T-helper 1 cell treated with Interleukin-12 subunit alpha and Interleukin-12 subunit beta and Interleukin-4 antibody, amounts not matched to agents 30 μg/mL and 1 μg/mL, for 36 hours (primary cell): ENCODE data around the gene SNUPN.
"Not testable (repeated sequence)": the region's sequence is repeated elsewhere in the genome, so short reads cannot be mapped to it uniquely, and the experiment has no call there.

ENCODE experiments used
- H3K27ac Mint-ChIP-seq: one replicate; pipeline ENCODE4 v1.8.0; 2021; ENCODE audit warnings: mild to moderate bottlenecking, mixed read lengths
- H3K27me3 Mint-ChIP-seq: one replicate; pipeline ENCODE4 v1.8.0; 2021; ENCODE audit warnings: low read depth, mixed read lengths
- H3K36me3 Mint-ChIP-seq: one replicate; pipeline ENCODE4 v1.8.0; 2021; ENCODE audit warnings: low read depth, mixed read lengths
- H3K4me1 Mint-ChIP-seq: one replicate; pipeline ENCODE4 v1.8.0; 2021; ENCODE audit warnings: low read depth, mixed read lengths
- H3K4me3 Mint-ChIP-seq: one replicate; pipeline ENCODE4 v1.8.0; 2021; ENCODE audit warnings: mild to moderate bottlenecking, moderate library complexity, mixed read lengths
- H3K9me3 Mint-ChIP-seq: one replicate; pipeline ENCODE4 v1.8.0; 2021; ENCODE audit warnings: mixed read lengths

The SNUPN gene

DNA sequence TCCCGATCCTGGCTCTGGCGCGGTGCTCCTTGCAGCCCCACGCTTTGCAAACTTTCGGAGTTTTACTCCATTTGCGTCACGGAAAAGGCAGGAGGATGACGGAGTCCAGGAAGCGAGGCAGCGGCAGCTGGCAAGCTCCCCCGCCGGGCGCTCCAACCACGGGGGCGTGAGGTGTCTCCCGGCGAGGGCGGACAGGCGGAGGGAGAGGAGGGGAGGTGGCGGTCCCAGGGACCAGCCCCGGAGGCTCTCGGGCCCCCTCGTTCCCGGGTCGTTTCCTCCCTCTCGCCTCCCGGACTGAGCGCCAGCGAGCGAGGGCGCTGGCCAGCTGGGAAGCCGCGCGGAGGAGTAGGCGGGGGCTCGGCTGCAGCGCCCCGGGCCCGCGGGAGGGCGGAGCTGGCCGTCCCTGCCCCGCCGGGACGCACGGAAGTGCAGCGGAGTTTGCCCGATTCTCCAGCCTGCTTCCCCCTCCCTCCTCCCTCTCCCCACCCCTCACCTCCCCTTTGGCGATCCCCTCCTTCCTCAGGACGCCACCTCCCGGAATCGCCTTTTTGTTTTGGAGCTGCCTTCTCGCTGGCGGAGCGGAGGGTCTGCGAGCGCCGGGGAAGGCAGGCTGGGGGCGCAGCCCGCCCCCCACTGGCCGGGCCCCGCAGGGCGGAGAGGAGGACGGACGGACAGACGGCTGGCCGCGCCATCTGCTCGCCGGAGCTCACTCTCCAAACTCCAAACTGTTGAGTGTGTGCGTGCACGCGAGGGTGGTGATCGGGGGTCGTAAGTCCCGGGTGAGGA is 22.0 kb upstream of the SNUPN start, which contains the start of gene SNX33:
Gene SNX33 (plus strand): TSS at position 543 of the 786 bp plus-strand sequence. CDS start 1,191 bp downstream, outside the sequence.
- H3K9me3 Mint-ChIP-seq: no peaks in the 10 kb centered on the region
- H3K27ac Mint-ChIP-seq: peak within 1 kb of the TSS; percentile 68
- peak within 1 kb of the TSS; percentile 84 for H3K4me3 Mint-ChIP-seq
- no peaks in the 10 kb centered on the region for H3K36me3 Mint-ChIP-seq
- peaks cover 24% of the 10 kb centered on the region for H3K4me1 Mint-ChIP-seq
- H3K27me3 Mint-ChIP-seq: peaks cover 3% of the 10 kb centered on the region

DNA sequence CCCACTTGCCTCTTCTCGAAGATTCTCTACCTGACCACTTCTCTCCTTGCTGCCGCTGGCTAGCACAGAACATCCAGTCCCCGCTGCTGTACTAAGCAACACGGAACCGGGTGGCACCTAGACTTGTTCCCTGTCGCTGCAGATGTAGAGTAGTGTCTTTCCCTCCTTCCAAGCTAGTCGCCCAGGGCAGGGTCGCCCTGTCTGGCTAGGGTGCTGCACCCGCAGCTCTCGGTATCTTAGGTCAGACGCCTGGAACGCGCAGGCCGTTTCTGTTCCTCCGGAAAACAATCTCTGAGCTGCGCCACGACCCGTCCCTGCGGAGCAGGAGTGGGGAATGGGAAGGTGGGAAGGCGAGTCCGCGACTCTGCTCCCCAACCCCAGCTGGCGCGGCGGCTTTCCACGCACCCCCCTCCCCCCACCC is 21.4 kb upstream of the SNUPN start:
- no peaks in the 10 kb centered on the region for H3K9me3 Mint-ChIP-seq
- peaks cover 3% of the 10 kb centered on the region for H3K27me3 Mint-ChIP-seq
- peak overlapping the region; percentile 84 for H3K4me3 Mint-ChIP-seq
- H3K36me3 Mint-ChIP-seq: peaks cover 2% of the 10 kb centered on the region
- H3K4me1 Mint-ChIP-seq: peaks cover 25% of the 10 kb centered on the region
- peak overlapping the region; percentile 68 for H3K27ac Mint-ChIP-seq

- Mint-ChIP-seq H3K27me3 (peaks cover 3% of the 10 kb centered on the region), H3K4me3 (peak overlapping the region; percentile 84), H3K27ac (no peak overlapping the region), H3K4me1 (peaks cover 21% of the 10 kb centered on the region), H3K36me3 (peaks cover 2% of the 10 kb centered on the region), H3K9me3 (no peaks in the 10 kb centered on the region)
These were observed 20.8 kb upstream of the SNUPN start for GRCh38 chr15:75646112-75646943.

DNA sequence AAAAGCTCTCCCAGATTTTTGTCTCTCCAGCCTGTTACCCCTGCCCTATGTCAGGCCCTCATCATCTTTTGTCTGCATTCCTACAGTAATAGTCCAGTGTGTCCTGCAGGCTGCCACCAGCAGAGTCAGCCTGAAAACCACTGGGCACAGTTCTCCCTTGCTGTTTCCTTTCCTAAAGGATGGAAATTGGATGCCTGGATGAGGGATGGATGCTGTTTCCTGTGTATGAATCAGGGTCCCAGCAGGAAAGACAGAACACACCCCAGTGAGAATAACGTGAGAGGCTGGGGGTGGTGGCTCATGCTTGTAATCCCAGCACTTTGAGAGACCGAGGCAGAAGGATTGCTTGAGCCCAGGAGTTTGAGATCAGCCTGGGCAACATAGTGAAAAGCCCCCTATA is 18.9 kb upstream of the SNUPN start:
- Mint-ChIP-seq H3K27me3 (peaks cover 3% of the 10 kb centered on the region), H3K27ac (no peak overlapping the region), H3K9me3 (no peaks in the 10 kb centered on the region), H3K4me3 (no peak overlapping the region), H3K36me3 (peaks cover 2% of the 10 kb centered on the region), H3K4me1 (peaks cover 15% of the 10 kb centered on the region)

GRCh38 chr15:75641603-75642002 is 16.1 kb upstream of the SNUPN start:
- H3K36me3 Mint-ChIP-seq: peaks cover 15% of the 10 kb centered on the region
- H3K27ac Mint-ChIP-seq: peak overlapping the region; percentile 20
- peaks cover 25% of the 10 kb centered on the region for H3K4me1 Mint-ChIP-seq
- no peak overlapping the region for H3K4me3 Mint-ChIP-seq
- H3K9me3 Mint-ChIP-seq: no peaks in the 10 kb centered on the region
- H3K27me3 Mint-ChIP-seq: peaks cover 3% of the 10 kb centered on the region

DNA sequence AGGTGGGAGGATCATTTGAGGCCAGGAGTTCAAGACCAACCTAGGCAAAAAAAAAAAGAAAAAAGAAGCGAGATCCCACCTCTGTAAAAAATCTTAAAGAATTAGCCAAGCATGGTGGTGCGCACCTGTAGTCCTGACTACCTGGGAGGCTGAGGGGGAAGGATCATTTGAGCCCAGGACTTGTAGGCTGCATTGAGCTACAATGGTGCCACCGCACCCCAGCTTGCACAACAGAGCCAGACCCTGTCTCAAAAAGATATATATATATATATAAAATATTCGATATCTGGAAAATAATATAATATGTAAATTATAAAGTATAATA is 15.6 kb upstream of the SNUPN start:
- Mint-ChIP-seq H3K4me1 (peaks cover 26% of the 10 kb centered on the region), H3K9me3 (no peaks in the 10 kb centered on the region), H3K27ac (peak overlapping the region; percentile 91), H3K4me3 (peak overlapping the region; percentile 95), H3K36me3 (peaks cover 15% of the 10 kb centered on the region), H3K27me3 (peaks cover 3% of the 10 kb centered on the region)

- Mint-ChIP-seq H3K27me3 (peaks cover 3% of the 10 kb centered on the region), H3K36me3 (peaks cover 15% of the 10 kb centered on the region), H3K9me3 (no peaks in the 10 kb centered on the region), H3K4me3 (peak overlapping the region; percentile 95), H3K4me1 (peaks cover 28% of the 10 kb centered on the region), H3K27ac (peak overlapping the region; percentile 91)
These were observed 15.1 kb upstream of the SNUPN start for GRCh38 chr15:75640483-75641178.

GRCh38 chr15:75639709-75640482 is 14.4 kb upstream of the SNUPN start, which contains the start of gene IMP3:
IMP3 (minus strand) TSS chr15:75640224; CDS start chr15:75640168, 56 bp downstream.
- Mint-ChIP-seq H3K36me3 (peaks cover 15% of the 10 kb centered on the region), H3K4me3 (peak within 1 kb of the TSS; percentile 95), H3K27me3 (peaks cover 3% of the 10 kb centered on the region), H3K9me3 (no peaks in the 10 kb centered on the region), H3K4me1 (peaks cover 28% of the 10 kb centered on the region), H3K27ac (peak within 1 kb of the TSS; percentile 91)

DNA sequence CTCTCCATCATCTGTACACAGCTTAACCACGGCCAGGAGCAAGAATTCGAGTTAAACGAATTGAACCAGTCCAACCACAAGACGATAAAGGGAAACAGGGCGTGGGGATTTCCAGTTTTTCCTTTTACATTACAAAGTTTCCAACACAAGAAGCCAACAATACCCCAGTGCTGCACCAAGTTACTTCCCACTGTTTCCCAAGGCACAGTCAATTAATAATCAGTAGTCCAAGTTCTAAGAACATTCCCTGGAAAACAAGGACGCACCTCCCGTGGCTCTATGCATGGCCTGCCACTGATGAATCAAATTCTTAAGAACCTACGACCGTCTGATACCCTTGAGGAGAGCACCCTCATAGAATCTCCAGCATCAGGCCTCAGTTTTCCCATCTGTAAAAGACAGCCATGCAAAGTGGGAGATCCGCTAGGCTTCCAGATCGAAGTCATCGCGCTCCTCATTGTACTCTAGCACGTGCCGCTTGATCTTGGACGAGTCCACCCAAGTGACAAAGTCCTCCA is 13.7 kb upstream of the SNUPN start:
- Mint-ChIP-seq H3K4me1 (peaks cover 28% of the 10 kb centered on the region), H3K27me3 (peaks cover under 1% of the 10 kb centered on the region), H3K36me3 (peaks cover 15% of the 10 kb centered on the region), H3K27ac (peak overlapping the region; percentile 91), H3K4me3 (peak overlapping the region; percentile 95), H3K9me3 (no peaks in the 10 kb centered on the region)

GRCh38 chr15:75637245-75638009 is 11.9 kb upstream of the SNUPN start:
- Mint-ChIP-seq H3K4me3 (peak overlapping the region; percentile 95), H3K9me3 (no peaks in the 10 kb centered on the region), H3K27me3 (no peaks in the 10 kb centered on the region), H3K27ac (peak overlapping the region; percentile 52), H3K36me3 (peaks cover 15% of the 10 kb centered on the region), H3K4me1 (peaks cover 28% of the 10 kb centered on the region)

DNA sequence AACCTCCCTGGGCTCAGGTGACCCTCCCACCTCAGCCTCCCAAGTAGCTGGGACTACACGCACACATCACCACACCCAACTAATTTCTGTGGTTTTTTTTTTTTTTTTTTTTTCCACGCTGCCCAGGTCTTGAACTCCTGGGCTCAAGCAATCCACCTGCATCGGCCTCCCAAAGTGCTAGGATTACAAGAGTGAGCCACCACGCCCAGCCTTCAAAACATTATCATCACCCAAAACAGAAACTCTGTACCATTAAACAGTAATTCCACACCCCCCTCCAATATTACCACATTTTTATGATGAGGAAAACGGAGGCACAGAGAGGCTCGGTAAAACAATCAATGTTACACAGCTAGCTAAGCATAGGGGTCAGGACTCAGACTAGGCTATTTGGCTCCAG is 10.5 kb upstream of the SNUPN start:
- H3K27me3 Mint-ChIP-seq: no peaks in the 10 kb centered on the region
- H3K36me3 Mint-ChIP-seq: peaks cover 13% of the 10 kb centered on the region
- H3K4me3 Mint-ChIP-seq: no peak overlapping the region
- H3K4me1 Mint-ChIP-seq: peaks cover 23% of the 10 kb centered on the region
- no peak overlapping the region for H3K27ac Mint-ChIP-seq
- no peaks in the 10 kb centered on the region for H3K9me3 Mint-ChIP-seq

DNA sequence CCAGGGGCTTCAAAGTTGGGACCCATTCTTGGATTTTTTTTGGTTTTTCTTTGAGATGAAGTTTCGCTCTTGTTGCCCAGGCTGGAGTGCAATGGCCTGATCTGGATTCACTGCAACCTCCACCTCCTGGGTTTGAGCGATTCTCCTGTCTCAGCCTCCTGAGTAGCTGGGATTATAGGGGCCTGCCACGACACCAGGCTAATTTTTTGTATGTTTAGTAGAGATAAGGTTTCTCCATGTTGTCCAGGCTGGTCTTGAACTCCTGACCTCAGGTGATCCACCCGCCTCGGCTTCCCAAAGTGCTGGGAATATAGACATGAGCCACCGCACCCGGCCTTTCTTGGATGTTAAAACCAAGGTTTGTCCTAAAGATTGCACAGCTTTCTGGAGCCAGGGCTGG is 8.4 kb upstream of the SNUPN start:
- H3K4me3 Mint-ChIP-seq, H3K27me3 Mint-ChIP-seq, H3K27ac Mint-ChIP-seq, H3K9me3 Mint-ChIP-seq: not testable (repeated sequence)
- peaks cover 11% of the 10 kb centered on the region for H3K36me3 Mint-ChIP-seq
- peaks cover 17% of the 10 kb centered on the region for H3K4me1 Mint-ChIP-seq

GRCh38 chr15:75631935-75632334 is 6.4 kb upstream of the SNUPN start:
- no peaks in the 10 kb centered on the region for H3K27me3 Mint-ChIP-seq
- no peak overlapping the region for H3K4me3 Mint-ChIP-seq
- H3K27ac Mint-ChIP-seq: no peak overlapping the region
- no peaks in the 10 kb centered on the region for H3K9me3 Mint-ChIP-seq
- peaks cover 12% of the 10 kb centered on the region for H3K4me1 Mint-ChIP-seq
- H3K36me3 Mint-ChIP-seq: no peaks in the 10 kb centered on the region
